ENCODE data around the gene TNS2. TPM values are rescaled to one million over a fixed set of nuclear protein-coding genes. Genes with fewer than 3 reads are reported as not detected.

Gene TNS2
- total and polyA plus RNA-seq, 10 of the 15 experiments (the other 5 are each of a cell fraction or from before 2014, with no cell fraction given) = 0.03 to 0.72 (median 0.16) TPM; not detected in 4

- no TSS peak for BruUV-seq (replicated peaks)
These were observed 8.1 kb downstream of the TNS2 start for GRCh38 chr12:53057816-53058500.

More at GRCh38 chr12:53057816-53058500, 8.1 kb downstream of the TNS2 start:
- DNase-seq (ENCODE audit: low read depth, low spot score) = no peak
- ChIA-PET SMC1A (ENCODE audit: uncharacterized antibody, unreplicated experiment) (interaction anchor here (0.8 to 1.3 kb wide), 3 partner anchors 9 to 41 kb away, joined by 3 read pairs; partner anchors contain the start of gene SPRYD3), CTCF (interaction anchor here (0.6 to 4.5 kb wide), 3 partner anchors 8 to 370 kb away, joined by 3 to 38 read pairs (median 4); no protein-coding TSS in a partner anchor), POLR2A (no interaction called here), RAD21 (ENCODE audit: unreplicated experiment) (no interaction called here)
- H3K9me3 ChIP-seq (replicated peaks; ENCODE audit: control insufficient read depth, insufficient read depth, low read length) = no peaks in the 10 kb centered on the region
- H3K4me1 ChIP-seq (ENCODE audit: control insufficient read depth, insufficient read depth, low read length) = peaks cover 6% of the 10 kb centered on the region
- no peak for ATAC-seq
- H3K27ac ChIP-seq (ENCODE audit: control insufficient read depth, insufficient read depth) = no peak overlapping the region
- H3K4me3 ChIP-seq = no peak overlapping the region
- H3K4me2 ChIP-seq (ENCODE audit: control insufficient read depth, insufficient read depth) = no peak overlapping the region
- WGBS (ENCODE audit: insufficient coverage, insufficient replicate concordance, low lambda C conversion rate, missing lambda C conversion rate) = 33% methylated on average over 13 of the region's 13 CpGs
- TF ChIP-seq RBBP5 (conservative IDR thresholded peaks at IDR 0.05) (no peak), NFIC (IDR thresholded peaks at IDR 0.05; ENCODE audit: low read depth, low read length) (no peak), ETV6 (conservative IDR thresholded peaks at IDR 0.05 in 1 of 2, IDR thresholded peaks at IDR 0.05 in 1 of 2; ENCODE audit: borderline replicate concordance in 1 of 2, low read depth in 1 of 2) (no peak), NFXL1 (IDR thresholded peaks at IDR 0.05; ENCODE audit: borderline replicate concordance) (no peak), STAT3 (IDR thresholded peaks at IDR 0.05; ENCODE audit: low read depth, low read length) (no peak), RELA (IDR thresholded peaks at IDR 0.05; ENCODE audit: borderline replicate concordance, partially characterized antibody) (no peak), CHD2 (IDR thresholded peaks at IDR 0.05; ENCODE audit: borderline replicate concordance, low read depth, low read length) (no peak), YY1 (IDR thresholded peaks at IDR 0.05; ENCODE audit: low read depth, low read length) (no peak), RFX5 (IDR thresholded peaks at IDR 0.05; ENCODE audit: low read depth, low read length) (no peak), SMC3 (IDR thresholded peaks at IDR 0.05; ENCODE audit: borderline replicate concordance, low read length) (no peak), TCF12 (IDR thresholded peaks at IDR 0.05; ENCODE audit: low read depth, low read length) (no peak), POU2F2 (IDR thresholded peaks at IDR 0.05; ENCODE audit: borderline replicate concordance, low read depth, low read length) (no peak), ZZZ3 (IDR thresholded peaks at IDR 0.05; ENCODE audit: control insufficient read depth, insufficient read length, low read depth) (no peak), SRF (IDR thresholded peaks at IDR 0.05; ENCODE audit: low read depth in 2 of 2, low read length in 2 of 2) (no peak), ZBED1 (IDR thresholded peaks at IDR 0.05; ENCODE audit: borderline replicate concordance) (no peak)
- TF ChIP-seq, protein P1, sequence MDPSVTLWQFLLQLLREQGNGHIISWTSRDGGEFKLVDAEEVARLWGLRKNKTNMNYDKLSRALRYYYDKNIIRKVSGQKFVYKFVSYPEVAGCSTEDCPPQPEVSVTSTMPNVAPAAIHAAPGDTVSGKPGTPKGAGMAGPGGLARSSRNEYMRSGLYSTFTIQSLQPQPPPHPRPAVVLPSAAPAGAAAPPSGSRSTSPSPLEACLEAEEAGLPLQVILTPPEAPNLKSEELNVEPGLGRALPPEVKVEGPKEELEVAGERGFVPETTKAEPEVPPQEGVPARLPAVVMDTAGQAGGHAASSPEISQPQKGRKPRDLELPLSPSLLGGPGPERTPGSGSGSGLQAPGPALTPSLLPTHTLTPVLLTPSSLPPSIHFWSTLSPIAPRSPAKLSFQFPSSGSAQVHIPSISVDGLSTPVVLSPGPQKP (IDR thresholded peaks at IDR 0.05; ENCODE audit: low read depth, low read length) = no peak
- TF ChIP-seq, protein P2, sequence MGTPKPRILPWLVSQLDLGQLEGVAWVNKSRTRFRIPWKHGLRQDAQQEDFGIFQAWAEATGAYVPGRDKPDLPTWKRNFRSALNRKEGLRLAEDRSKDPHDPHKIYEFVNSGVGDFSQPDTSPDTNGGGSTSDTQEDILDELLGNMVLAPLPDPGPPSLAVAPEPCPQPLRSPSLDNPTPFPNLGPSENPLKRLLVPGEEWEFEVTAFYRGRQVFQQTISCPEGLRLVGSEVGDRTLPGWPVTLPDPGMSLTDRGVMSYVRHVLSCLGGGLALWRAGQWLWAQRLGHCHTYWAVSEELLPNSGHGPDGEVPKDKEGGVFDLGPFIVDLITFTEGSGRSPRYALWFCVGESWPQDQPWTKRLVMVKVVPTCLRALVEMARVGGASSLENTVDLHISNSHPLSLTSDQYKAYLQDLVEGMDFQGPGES (IDR thresholded peaks at IDR 0.05) = no peak
- H3K36me3 ChIP-seq (ENCODE audit: control insufficient read depth in 2 of 2, insufficient read depth in 2 of 2, low read length in 1 of 2) = no peaks in the 10 kb centered on the region
- no peak overlapping the region for H3K9ac ChIP-seq (ENCODE audit: control insufficient read depth, insufficient read depth, low read length)
- H3K79me2 ChIP-seq (ENCODE audit: control insufficient read depth, insufficient read depth, low read length) = no peaks in the 10 kb centered on the region
- no peak for FAIRE-seq
- no peak overlapping the region for H2AFZ ChIP-seq (ENCODE audit: control insufficient read depth, low read depth, low read length)
- H4K20me1 ChIP-seq (ENCODE audit: control insufficient read depth, insufficient read depth) = no peaks in the 10 kb centered on the region
- intact Hi-C loops (cut with micrococcal nuclease; ENCODE audit: unreplicated experiment) = no loop called here
- in situ Hi-C loops (cut with MboI) = no loop called here
- no peaks in the 10 kb centered on the region for H3K27me3 ChIP-seq (replicated peaks in 1 of 2; ENCODE audit: control insufficient read depth in 2 of 2, insufficient read depth in 2 of 2, low read length in 1 of 2)

Data from GM12878 (cell line).